Skeletal muscle cell (primary cell): ENCODE results near the gene FUCA1.
"Not testable (repeated sequence)": the region's sequence is repeated elsewhere in the genome, so short reads cannot be mapped to it uniquely, and the experiment has no call there.

Experiments used
- DNase-seq: peaks from one replicate; pipeline ENCODE4 v3.0.0-alpha.2; 2010; ENCODE audit warnings: low read depth
- H3K4me3 ChIP-seq: 2 replicates; pipeline ENCODE4 v1.5.1; 2011; ENCODE audit warnings: low read depth, mild to moderate bottlenecking, control low read depth, low read length, moderate library complexity

FUCA1 gene

DNA sequence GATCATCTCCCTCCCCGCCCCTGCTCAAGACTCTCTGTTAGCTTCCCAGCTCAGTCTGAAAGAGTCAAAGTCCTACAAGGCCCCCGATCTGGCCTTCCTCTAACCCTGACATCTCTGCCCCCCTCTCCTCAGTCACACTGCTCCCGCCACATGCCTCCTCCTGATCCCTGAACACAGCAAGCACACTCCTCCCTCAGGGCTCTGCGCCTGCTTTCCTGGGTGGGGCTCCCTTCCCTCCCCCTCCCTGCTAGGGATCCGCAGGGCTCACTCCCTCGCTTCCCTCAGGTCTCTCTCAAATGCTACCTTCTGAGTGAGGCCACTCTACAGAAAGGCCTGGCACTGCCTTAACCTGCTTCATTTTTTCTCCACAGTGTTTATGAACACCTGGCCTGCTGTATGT is 61.8 kb downstream of the FUCA1 start:
- H3K4me3 ChIP-seq, result no peak overlapping the region
- no peak for DNase-seq

- no peak for DNase-seq
- no peak overlapping the region for H3K4me3 ChIP-seq
These were observed 63.1 kb downstream of the FUCA1 start for GRCh38 chr1:23805025-23805424.

DNA sequence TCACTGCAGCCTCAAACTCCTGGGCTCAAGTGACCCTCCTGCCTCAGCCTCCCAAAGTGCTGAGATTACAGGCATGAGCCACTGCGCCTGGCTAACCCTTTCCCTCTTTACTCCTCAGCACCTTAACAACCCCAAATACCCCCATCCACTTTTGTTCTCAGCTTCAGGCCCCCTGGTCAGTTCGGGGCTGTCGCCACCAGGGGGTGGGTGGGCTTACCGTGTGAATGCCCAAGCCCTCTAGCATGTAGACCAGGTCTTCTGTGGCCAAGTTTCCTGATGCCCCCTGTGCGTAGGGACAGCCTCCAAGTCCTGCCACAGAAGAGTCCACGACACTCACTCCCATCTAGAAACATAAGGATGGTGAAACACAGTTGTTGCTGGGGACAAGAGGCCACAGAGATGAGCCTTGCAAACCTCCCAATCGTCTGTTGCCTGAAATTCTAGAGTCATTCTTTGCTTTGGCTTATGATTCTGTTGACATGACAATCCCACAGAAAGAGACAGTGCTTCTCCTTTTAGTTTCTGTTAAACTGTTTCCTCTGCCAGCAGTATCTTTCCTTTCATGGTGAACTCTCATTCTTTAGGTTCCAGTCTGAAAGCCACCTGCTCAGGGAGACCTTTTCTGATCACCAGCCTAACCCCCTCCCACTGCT is 63.8 kb downstream of the FUCA1 start:
- H3K4me3 ChIP-seq, result no peak overlapping the region
- no peak for DNase-seq

DNA sequence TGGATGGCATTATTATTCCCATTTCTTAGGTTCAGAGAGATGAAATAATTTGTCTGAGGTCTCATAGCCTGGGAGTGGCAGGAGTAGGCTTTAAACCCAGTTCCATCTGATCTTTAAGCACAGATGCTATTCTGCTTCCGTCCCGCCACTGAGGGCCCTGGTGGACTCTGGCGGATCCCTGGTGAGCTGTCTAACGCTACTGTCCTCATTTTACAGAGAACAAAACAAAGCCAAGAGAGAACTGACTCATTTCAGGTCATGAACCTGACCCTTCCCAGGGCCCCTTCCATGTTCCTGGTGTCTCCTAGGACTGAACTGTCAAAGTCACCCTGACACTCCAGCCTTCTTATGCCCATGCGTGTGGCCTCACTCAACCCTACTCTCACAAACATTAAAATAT is 64.4 kb downstream of the FUCA1 start:
- no peak for DNase-seq
- H3K4me3 ChIP-seq, result no peak overlapping the region

DNA sequence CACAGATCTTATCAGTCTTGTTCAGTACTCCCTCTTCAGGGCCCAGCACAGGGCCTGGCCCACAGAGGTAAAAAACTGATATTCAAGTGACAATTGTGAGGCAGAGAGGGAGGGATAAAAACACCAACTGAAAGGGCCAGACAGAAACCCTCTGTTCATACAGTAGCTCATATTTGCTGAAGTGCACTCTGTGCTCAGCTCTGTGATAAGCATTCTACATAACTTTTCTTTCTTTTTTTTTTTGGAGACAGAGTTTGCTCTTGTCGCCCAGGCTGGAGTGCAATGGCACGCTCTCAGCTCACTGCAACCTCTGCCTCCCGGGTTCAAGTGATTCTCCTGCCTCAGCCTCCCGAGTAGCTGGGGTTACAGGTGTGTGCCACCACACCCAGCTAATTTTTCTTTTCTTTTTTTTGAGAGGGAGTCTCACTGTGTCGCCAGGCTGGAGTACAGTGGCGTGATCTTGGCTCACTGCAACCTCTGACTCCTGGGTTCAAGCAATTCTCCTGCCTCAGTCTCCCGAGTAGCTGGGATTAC is 65.2 kb downstream of the FUCA1 start:
- not testable (repeated sequence) for DNase-seq

GRCh38 chr1:23801876-23802275 is 66.2 kb downstream of the FUCA1 start:
- DNase-seq, result no peak
- H3K4me3 ChIP-seq, result no peak overlapping the region

More for the DNA sequence above, 65.2 kb downstream of the FUCA1 start:
- H3K4me3 ChIP-seq, result not testable (repeated sequence)

DNA sequence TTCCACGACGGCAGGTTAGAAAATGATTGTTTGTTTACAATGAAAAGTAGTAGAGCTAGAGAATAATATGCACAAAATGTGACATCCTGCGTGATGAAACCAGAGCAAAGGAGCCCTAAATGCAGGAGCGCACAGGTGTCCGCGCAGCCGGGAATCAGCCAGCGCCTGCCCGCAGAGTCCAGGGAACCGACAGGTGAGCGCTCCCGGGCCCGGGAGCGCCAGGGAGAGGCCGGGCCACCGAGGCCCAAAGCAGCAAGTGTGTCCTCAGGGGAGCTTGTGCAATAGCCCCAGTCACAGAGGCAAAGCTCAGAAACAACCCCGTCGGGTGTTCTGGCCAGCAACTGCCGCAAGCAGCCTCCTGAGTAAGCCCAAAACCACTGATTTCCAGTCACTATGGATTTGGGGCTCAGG is 66.7 kb downstream of the FUCA1 start:
- H3K4me3 ChIP-seq, result peak overlapping the region; percentile 86
- DNase-seq, result no peak

GRCh38 chr1:23800400-23801337 is 67.4 kb downstream of the FUCA1 start, which contains the start of gene GALE:
GALE (minus strand) TSS chr1:23800754; CDS start chr1:23799007, 1,747 bp downstream.
- peak; percentile 83 for DNase-seq

GRCh38 chr1:23799570-23800399 is 68.3 kb downstream of the FUCA1 start:
- DNase-seq, result no peak
- peak overlapping the region; percentile 86 for H3K4me3 ChIP-seq

More at GRCh38 chr1:23800400-23801337, 67.4 kb downstream of the FUCA1 start, which contains the start of gene GALE:
- H3K4me3 ChIP-seq, result peak within 1 kb of the TSS; percentile 86

GRCh38 chr1:23799255-23799569 is 68.9 kb downstream of the FUCA1 start:
- DNase-seq, result no peak

DNA sequence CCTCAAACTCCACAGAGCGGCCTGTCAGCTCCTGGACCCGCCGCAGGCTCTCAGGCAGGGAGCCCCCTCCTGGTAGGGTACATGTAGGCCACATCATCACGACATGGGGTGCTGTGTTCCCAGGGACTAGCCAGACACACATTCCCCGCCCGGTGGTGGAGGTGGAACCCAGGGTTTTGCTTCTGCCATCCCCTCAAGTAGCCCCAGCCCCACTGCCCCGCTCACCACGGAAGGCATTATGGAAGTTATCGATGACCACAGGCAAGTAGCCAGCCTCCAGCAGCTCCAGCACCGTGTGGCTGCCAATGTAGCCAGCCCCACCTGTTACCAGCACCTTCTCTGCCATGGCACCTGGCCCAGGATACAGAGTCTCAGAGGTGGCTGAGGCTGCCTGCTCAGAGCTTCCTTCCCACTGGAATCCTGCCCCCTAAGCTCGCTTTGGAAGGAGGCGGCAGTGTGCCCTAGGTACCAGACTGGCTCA is 69.4 kb downstream of the FUCA1 start:
- DNase-seq, result no peak
- H3K4me3 ChIP-seq, result no peak overlapping the region

More at GRCh38 chr1:23799255-23799569, 68.9 kb downstream of the FUCA1 start:
- peak overlapping the region; percentile 86 for H3K4me3 ChIP-seq

DNA sequence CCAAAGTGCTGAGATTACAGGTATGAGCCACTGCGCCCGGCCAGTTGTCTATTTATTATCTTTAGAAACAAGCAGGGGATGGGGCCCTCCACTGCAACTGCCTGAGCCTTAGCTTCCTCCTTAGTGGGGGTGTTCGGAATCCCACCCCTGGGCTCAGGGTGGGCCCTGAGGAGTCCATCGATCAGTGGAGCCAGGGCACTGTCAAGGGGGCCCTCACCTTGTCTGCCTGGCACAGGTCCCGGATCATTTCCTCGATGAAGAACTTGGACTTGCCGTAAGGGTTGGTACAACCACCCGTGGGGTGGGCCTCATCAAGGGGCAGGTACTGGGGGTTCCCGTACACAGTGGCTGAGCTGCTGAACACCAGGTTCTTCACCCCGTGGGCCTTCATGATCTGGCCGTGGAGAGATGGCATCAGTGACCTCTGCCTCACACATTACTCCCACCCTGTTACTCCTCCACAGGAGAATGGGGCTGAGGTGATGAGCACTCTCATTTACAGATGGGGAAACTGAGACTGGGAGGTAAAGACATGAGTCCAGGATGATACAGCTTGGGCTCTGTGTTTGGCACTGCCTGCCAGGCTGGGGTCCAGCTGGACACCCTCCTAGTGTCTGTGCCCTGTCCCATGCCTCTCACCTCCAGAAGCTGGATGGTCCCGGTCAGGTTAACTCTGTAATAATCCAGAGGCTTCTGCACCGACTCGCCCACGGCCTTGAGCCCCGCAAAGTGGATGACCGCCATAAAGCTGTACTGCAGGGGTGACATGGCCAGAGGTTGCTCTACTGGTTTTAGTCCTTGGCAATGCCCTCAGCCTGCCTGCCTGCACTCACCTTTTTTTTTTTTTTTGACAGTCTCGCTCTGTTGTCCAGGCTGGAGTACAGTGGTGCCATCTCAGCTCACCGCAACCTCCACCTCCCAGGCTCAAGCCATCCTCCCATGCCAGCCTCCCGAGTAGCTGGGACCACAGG is 70.3 kb downstream of the FUCA1 start:
- no peak for DNase-seq
- no peak overlapping the region for H3K4me3 ChIP-seq

GRCh38 chr1:23796466-23797271 is 71.4 kb downstream of the FUCA1 start:
- no peak overlapping the region for H3K4me3 ChIP-seq
- no peak for DNase-seq

DNA sequence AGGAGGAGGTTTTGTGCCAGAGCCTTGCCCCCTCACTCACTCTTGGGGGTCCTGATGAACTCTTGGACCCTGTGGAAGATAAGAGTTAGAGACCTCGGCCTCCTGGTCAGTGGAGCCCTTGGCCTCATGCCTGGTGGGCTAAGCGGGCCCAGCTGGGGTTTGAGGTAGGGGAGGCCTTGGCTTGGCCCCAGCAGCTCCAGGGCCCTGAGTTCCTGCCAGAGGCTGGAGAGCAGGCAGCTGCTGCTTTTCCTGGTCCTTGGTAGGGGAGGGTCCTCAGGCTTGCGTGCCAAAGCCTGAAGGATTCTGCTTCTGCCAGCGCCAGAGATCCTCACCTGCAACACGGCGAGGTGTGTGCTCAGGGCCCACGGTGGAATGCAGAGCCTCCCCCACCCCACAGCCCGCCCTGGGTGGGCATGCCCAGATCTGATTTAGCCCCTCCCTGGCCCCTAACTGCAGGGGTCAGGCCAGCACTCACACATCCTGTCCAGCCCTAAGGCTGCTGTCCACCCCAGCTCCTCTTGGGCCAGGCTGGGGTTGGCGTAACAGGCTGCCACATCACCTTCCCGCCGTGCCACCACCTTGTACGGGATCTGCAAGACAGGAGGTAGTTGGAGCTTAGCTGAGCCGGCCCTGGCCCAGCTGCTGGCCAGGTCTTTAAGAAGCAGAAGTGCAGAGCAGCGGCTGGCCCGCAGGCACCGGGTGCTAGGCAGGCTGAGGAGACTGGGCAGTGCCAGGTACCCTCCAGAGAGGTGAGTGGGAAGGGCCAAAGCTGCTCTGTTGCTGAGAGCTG is 72.2 kb downstream of the FUCA1 start:
- no peak overlapping the region for H3K4me3 ChIP-seq
- DNase-seq, result no peak
